Measurements from ENCODE around the gene TNFRSF12A.

The TNFRSF12A gene

DNA sequence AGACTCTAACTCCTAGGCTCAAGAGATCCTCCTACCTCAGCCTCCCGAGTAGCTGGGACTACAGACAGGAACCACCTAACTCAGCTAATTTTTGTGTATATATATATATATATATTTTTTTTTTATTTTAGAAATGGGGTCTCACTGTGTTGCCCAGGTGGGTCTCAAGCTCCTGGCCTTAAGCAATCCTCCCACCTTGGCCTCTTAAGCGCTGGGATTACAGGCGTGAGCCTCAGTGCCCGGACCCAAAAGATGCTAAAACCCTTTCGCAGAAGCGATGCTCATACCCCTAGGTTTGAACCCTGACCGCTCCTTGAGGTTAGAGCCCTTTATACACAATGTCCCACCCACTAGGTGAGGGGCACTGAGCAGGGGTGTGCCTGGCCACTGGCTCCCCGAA lies 9.7 kb upstream of the TNFRSF12A start:
- TF ChIP-seq GATA1 (IDR thresholded peaks at IDR 0.05; ENCODE audit: low read depth, low read length) (no peak), POLR2A (IDR thresholded peaks at IDR 0.05; ENCODE audit: low read length) (no peak)
- DNase-seq, result no peak

DNA sequence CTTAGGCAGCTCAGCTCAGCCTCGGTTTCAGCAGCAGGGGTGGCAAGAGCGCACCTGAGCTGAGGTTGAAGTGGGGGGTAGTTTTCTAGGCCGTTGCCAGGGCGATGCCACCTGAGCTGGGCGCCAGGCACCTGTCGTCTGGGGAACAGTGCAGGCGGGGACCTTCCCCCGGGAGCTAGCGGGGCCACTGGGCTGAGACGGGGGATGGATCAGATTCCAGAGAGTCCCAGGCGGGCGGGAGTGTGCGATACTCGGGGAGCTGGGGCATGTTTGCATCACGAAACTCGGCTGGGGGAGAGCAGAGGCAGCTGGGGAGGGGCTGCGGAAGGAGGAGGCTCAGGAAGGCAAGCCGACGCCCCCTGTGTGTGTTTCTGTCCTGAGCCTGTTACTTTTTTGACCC lies 7.9 kb upstream of the TNFRSF12A start:
- no peak for DNase-seq
- no peak for TF ChIP-seq POLR2A (IDR thresholded peaks at IDR 0.05; ENCODE audit: low read length)
- TF ChIP-seq GATA1 (IDR thresholded peaks at IDR 0.05; ENCODE audit: low read depth, low read length), result no peak

DNA sequence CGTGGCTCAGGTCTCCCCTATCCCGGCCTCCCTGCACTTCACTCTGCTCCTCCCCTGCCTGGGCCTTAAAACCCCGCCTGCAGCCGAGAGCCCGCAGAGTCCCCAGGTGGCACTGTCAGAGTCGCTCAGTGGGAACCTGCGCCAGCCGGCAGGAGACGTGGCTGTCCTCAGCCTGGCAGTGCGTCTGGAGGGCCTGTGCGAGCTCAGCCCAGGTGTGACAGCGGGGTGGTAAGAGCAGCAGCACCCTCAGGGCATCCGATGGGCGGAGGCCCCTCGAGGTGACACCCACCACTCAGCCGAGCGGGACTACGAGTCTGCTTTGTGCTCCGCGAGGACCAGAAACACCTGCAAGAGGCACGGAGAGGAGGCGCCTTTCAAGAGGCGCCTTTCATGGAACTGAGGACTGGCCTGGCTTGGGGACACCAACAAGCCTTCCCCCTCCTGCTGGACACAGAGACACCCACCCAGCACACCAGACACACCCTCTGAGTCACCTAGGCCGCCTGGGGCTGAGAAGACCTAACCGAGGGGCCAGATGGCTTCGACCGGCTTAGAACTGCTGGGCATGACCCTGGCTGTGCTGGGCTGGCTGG lies 7.2 kb upstream of the TNFRSF12A start, which contains the start of gene CLDN9:
Gene CLDN9 (plus strand): TSS at position 96 of the 593 bp plus-strand sequence. CDS start 440 bp downstream, at position 536.
- no peak for DNase-seq
- TF ChIP-seq GATA1 (IDR thresholded peaks at IDR 0.05; ENCODE audit: low read depth, low read length) (no peak), POLR2A (IDR thresholded peaks at IDR 0.05; ENCODE audit: low read length) (no peak)

DNA sequence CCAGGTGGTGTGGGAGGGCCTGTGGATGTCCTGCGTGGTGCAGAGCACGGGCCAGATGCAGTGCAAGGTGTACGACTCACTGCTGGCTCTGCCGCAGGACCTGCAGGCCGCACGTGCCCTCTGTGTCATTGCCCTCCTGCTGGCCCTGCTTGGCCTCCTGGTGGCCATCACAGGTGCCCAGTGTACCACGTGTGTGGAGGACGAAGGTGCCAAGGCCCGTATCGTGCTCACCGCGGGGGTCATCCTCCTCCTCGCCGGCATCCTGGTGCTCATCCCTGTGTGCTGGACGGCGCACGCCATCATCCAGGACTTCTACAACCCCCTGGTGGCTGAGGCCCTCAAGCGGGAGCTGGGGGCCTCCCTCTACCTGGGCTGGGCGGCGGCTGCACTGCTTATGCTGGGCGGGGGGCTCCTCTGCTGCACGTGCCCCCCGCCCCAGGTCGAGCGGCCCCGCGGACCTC lies 6.6 kb upstream of the TNFRSF12A start:
- TF ChIP-seq GATA1 (IDR thresholded peaks at IDR 0.05; ENCODE audit: low read depth, low read length), result no peak
- no peak for TF ChIP-seq POLR2A (IDR thresholded peaks at IDR 0.05; ENCODE audit: low read length)
- DNase-seq, result no peak

DNA sequence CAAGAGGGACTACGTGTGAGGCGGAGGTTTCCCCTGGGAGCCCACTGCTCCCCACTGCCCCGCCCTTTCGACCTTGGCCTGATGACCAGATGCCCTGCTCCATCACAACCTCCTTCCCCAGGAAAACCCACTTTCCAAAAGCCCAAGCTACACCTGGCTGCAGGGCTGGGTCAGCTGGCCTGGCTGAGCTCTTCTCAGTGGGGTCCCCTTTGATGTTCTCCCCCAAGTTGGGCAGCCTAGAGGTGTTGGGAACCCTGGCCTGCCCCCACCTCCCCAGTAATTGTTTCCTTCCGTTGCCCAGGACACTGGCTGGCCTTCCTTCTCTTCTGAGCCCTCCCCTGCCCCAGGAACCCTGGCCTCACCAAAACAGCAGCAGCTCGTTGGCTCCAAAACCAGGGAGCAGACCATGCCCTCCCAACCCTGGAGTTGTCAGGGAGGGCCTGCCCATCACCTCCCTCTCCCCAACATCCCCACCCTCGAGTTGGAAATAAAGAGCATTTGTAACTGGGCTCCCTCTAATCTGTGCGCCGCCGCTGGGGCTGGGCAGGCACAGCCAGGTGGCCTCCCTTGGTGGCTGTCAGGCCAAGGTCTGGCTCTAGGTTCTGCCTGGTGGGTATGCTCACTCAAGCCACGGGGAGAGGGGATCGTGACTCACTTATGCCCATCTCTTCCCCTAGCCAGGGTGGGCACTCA lies 6.0 kb upstream of the TNFRSF12A start:
- no peak for DNase-seq
- TF ChIP-seq GATA1 (IDR thresholded peaks at IDR 0.05; ENCODE audit: low read depth, low read length), result no peak
- TF ChIP-seq POLR2A (IDR thresholded peaks at IDR 0.05; ENCODE audit: low read length), result no peak

DNA sequence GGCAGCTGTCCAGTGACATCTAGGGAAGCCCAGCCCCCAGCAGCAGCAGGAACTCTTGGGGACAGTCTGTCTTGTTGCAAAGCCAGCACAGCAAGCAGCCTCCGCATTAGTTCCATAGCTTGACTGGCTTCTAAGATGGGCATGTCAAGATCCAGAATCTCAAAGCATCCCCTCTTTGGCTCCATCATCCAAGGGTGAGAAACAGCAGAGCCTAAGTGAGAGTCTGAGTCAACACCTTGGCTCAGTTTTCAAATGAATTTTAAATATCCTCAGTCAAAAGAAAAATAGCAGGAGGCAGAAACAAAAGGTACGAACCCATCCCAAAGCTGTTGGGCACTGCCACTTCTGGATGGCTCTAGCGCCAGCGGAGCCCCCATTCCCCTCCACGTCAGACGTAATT lies 5.2 kb upstream of the TNFRSF12A start:
- DNase-seq, result no peak
- TF ChIP-seq GATA1 (IDR thresholded peaks at IDR 0.05; ENCODE audit: low read depth, low read length), result no peak
- TF ChIP-seq POLR2A (IDR thresholded peaks at IDR 0.05; ENCODE audit: low read length), result no peak

DNA sequence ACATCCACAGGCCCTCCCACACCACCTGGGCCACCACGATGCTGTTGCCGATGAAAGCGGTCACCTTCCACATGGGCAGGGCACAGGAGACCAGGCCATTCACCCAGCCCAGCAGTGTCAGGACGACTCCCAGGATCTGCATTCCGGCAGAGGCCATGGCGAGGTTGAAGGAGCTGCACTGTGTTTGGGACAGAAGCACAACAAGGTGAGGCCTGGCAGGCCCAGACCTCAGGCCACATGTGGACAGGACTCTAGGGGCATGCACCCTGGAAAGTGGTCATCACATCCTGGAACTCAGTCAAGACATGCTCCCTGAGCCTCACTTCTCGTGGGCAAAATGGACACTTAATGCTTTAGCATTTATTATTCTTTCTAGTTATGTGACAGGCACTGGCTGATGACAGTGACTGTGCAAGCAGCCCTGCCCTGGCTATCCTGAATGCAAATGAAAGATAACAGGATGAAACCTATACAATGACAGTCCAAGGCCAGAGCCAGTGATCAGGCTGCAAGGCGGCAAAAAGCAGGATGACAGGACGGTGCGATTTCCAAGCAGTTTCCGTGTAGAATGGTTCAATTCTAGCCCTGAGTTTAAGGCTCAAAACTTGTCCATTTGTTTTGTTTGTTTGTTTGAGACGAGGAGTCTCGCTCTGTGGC lies 4.2 kb upstream of the TNFRSF12A start:
- DNase-seq, result peak; percentile 65 to 84
- TF ChIP-seq POLR2A (IDR thresholded peaks at IDR 0.05; ENCODE audit: low read length), result no peak
- no peak for TF ChIP-seq GATA1 (IDR thresholded peaks at IDR 0.05; ENCODE audit: low read depth, low read length)

DNA sequence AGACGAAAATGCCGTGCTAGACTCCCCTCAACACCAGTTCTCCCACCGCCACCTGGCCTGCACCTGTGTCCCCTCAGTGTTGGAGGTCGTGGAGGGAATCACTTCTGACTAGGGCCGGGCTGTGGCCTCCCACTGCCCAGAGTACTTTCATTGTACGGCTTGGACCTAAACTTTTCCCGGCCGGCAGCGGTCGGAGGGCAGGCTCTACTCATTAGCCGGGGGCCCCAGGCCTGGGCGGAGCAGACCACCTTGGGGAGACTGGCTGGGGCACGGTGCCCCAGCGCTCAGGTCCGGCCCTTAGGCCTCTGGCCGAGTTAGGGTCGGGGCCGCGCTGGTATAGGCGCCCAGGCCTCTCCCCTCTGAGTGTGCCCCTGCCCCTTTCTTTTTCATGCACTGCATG lies 2.8 kb upstream of the TNFRSF12A start:
- TF ChIP-seq POLR2A (IDR thresholded peaks at IDR 0.05; ENCODE audit: low read length) (no peak), GATA1 (IDR thresholded peaks at IDR 0.05; ENCODE audit: low read depth, low read length) (no peak)
- no peak for DNase-seq

DNA sequence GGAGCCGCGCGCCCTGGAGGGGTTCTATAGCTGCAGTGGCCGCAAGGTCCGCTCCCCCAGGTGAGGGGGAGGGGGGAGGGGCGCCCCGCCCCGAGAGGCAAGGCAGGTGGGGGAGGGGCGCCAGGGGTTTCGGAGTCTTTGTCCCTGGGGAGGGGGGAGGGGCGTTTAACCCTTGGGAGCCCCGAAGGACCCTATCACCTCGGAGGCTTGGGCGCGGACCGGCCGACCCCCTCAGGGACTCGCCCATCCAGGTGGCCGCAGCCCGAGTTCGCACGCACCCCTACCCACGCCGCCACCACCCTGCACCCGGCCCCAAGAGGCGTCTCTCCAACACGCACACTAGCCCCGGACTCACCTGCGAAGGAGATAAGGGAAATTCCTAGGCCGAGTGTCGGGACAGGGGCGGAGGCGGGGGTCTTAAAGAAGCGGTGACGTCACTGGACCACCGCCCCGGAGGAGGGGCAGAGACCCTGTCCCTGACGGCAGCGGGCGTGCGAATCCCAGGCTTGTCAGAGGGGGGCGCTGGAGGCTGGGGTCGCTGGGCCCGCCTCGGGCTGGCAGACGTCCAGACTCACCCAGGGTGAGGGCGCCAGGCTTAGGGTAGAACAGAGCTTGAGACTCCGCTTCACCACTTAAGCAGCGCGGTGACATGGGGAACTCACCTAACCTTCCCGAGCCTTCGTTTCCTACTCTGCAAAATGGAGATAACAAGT lies 2.2 kb upstream of the TNFRSF12A start, which contains the start of gene CLDN6:
Gene CLDN6 (minus strand): TSS at position 390 of the 713 bp plus-strand sequence. CDS start 2,162 bp downstream, outside the sequence.
- TF ChIP-seq POLR2A (IDR thresholded peaks at IDR 0.05; ENCODE audit: low read length) (no peak), GATA1 (IDR thresholded peaks at IDR 0.05; ENCODE audit: low read depth, low read length) (no peak)
- DNase-seq, result peak; percentile 67 to 70

DNA sequence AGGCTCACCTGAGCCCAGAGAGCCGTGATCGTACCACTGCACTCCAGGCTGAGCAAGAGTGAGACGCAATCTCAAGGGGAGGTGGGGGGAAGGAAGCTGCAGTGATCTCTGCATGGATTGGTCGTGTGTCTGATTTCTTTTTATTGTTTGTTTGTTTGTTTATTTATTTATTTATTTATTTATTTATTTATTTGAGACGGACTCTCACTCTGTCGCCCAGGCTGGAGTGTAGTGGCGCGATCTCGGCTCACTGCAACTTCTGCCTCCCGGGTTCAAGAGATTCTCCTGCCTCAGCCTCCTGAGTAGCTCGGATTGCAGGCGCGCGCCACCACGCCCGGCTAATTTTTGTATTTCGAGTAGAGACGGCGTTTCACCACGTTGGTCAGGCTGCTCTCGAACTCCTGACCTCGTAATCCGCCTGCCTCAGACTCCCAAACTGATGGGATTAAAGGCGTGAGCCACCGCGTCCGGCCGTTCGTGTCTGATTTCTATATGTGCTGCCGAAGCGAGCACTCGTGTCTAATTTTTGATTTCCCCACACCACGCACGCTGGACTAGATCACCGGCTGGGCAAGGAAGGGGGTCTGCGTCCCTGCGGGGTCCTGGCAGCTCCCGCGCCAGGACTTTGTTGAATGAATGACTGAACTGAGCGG lies 448 bp upstream of the TNFRSF12A start:
- TF ChIP-seq POLR2A (IDR thresholded peaks at IDR 0.05; ENCODE audit: low read length) (no peak), GATA1 (IDR thresholded peaks at IDR 0.05; ENCODE audit: low read depth, low read length) (no peak)
- no peak for DNase-seq

DNA sequence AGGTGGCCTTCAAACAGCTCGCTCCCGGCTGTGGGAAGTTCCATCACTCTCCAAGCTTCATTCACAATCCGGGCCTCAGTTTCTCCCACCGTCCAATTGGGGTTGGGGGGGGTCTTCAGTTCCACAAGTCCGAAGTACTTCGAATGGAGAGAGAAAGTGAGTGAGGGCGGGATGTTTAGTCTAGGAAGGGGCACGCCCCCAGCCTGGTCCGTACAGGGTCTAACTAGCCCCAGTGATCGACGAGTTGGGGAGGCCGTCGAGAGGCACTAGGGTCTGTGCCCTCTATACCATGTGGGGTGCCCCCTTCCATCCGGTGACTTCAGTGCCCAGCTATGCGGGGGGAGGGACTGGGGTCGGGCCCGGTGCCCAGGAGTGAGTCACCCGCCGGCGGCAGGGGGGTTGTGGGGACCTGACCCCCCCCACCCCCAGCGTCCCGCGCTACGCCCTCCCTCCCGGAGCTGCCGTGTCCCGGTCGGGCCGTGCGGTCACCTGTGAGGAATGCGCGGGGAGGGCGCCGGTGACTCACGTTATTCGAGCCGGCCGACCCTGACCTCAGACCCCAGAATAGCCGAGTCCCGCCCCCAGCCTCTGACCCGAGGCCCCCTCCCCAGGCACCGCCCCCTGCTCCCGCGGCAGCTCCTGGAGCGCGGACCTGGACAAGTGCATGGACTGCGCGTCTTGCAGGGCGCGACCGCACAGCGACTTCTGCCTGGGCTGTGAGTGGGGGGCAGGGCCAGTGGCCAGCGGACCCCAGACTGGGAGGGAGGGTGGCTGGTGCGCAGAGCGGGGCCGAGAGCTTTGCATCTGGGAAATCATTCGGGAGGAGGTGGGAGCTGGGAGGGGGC lies 658 bp downstream of the TNFRSF12A start:
- TF ChIP-seq POLR2A (IDR thresholded peaks at IDR 0.05; ENCODE audit: low read length), result peak; percentile 45
- no peak for TF ChIP-seq GATA1 (IDR thresholded peaks at IDR 0.05; ENCODE audit: low read depth, low read length)
- peak; percentile 69 to 84 for DNase-seq

DNA sequence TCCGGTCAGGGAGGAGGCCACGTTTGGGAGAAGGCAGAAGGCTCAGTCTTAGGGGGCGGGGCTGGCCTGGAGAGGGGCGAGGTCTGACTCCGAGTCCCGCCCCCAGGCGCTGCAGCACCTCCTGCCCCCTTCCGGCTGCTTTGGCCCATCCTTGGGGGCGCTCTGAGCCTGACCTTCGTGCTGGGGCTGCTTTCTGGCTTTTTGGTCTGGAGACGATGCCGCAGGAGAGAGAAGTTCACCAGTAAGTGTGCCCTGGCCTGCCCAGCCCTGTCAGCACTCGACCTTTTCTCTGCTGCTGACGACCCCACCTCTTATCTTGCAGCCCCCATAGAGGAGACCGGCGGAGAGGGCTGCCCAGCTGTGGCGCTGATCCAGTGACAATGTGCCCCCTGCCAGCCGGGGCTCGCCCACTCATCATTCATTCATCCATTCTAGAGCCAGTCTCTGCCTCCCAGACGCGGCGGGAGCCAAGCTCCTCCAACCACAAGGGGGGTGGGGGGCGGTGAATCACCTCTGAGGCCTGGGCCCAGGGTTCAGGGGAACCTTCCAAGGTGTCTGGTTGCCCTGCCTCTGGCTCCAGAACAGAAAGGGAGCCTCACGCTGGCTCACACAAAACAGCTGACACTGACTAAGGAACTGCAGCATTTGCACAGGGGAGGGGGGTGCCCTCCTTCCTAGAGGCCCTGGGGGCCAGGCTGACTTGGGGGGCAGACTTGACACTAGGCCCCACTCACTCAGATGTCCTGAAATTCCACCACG lies 1.5 kb downstream of the TNFRSF12A start:
- TF ChIP-seq GATA1 (IDR thresholded peaks at IDR 0.05; ENCODE audit: low read depth, low read length), result no peak
- no peak for TF ChIP-seq POLR2A (IDR thresholded peaks at IDR 0.05; ENCODE audit: low read length)
- peak; percentile 83 to 87 for DNase-seq
